GM21423 (cell line): ENCODE results near the gene CFAP54.

Source experiments
- ATAC-seq: cut with Tn5 transposase; IDR thresholded peaks from one replicate; pipeline ENCODE4 v1.9.1; 2021; ENCODE audit warnings: mild to moderate bottlenecking, moderate library complexity; ENCODE audit not compliant: unreplicated experiment

Gene CFAP54

GRCh38 chr12:96810477-96810876, 321.1 kb downstream of the CFAP54 start:
- no peak for ATAC-seq

GRCh38 chr12:96811083-96811482, 321.7 kb downstream of the CFAP54 start:
- no peak for ATAC-seq

DNA sequence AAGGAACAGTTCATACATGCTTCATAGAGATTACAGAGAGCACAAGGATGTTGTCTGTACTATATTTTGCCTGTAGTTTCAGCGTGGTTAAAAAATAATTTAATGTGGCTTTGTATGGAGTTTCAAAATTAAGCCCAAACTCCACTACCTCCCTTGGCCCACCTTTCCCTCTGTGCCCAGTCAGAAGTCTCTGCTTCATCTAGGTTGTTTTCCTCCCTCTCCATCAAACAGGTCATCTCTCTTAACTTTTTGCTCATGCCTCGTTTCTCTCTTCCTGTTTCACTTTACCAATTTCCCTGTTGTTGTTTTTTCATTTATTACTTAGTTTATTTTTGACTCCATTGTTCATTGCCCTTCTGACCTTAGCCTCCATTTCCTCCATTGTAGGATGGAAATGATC, 322.8 kb downstream of the CFAP54 start:
- ATAC-seq, result no peak

GRCh38 chr12:96814200-96814599, 324.8 kb downstream of the CFAP54 start:
- no peak for ATAC-seq

- no peak for ATAC-seq
Observed at GRCh38 chr12:96821592-96821991, 332.2 kb downstream of the CFAP54 start.

DNA sequence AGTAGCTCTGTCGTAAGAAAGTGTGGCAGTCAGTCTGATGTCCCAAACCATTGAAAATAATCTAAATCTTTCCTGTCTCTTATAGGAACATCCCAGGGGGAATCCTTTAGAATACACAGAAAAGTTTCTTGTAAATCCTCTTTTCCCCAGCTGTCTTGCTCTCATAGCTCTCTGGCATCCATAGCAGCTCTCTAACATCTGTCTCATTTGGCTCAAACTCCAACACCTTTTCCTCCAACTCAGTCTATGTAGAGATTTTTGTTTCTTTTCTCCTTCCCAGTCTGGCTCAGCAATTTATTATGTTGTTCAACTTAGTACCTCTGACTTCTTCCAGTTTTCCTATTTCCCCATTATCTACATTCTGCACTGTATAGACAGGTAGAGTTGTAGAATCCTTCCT, 333.3 kb downstream of the CFAP54 start:
- no peak for ATAC-seq

- ATAC-seq, result no peak
Observed at GRCh38 chr12:96824074-96824837, 334.9 kb downstream of the CFAP54 start.

GRCh38 chr12:96824838-96825236, 335.5 kb downstream of the CFAP54 start:
- ATAC-seq, result no peak

DNA sequence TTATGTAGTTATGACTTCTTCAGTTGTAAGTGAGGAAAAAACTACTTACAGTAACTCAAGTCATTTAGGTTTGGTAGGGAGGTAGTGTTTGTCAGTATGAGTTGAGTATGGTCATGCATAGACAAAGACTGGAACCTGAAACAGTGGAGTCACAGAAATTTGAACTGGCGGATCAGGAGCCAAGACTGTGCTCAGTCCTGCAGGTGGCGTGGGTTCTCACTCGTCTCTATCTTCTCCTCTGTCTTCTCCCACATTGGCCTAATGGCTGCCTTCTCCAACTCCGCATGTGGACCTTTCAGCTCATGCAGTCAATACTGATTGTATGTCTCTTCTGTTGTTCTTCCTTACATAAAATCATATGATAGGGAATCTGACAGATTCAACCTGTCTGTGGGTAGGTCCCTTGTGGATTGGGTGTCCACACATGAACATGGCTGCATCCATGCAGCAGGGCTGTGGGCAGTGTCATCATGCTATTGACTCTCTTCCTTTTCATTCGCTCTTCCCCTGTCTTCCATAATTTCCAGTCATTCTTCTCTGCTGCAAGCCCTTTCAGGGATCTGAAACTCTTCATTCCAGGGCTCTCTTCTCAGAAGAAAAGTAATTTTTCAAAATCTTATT, 338.9 kb downstream of the CFAP54 start:
- no peak for ATAC-seq

DNA sequence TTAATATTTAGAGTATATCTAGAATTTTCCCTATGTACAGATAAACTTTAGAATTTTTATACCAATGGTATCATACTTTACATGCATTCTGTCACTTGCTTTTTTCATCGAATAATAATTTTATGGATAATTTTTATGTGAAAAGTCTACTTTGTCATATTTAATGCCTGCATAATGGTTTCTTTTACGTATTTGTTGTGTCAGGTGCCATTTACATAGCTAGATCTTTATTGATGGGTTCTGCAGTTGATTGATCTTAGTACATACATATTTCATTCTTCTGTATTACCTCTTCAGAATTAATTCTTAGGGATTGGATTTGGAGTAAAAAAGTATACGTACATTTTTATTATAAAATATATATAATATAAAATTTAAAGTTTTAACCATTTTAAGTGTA, 340.0 kb downstream of the CFAP54 start:
- ATAC-seq, result no peak

GRCh38 chr12:96831346-96831745, 342.0 kb downstream of the CFAP54 start:
- ATAC-seq, result no peak

DNA sequence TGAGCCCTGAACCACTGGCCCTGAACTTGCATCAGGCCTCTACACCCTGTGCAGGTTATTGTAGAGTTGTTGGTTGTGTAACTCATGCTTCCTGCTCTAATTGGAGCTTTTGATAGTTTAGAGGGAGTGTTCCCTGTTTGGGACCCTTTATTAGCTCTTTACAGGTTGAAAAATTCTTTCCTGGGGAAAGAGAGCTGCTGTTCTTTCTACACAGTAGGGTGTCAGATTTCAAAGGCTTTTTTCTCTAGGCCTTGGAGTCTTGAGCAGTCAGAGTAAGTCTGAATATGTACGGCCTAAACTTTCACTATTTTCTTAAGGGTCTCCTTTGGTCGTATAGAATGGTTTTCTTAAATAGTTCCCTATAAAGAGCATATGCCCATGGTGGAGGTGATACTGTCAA, 356.9 kb downstream of the CFAP54 start:
- ATAC-seq, result no peak

DNA sequence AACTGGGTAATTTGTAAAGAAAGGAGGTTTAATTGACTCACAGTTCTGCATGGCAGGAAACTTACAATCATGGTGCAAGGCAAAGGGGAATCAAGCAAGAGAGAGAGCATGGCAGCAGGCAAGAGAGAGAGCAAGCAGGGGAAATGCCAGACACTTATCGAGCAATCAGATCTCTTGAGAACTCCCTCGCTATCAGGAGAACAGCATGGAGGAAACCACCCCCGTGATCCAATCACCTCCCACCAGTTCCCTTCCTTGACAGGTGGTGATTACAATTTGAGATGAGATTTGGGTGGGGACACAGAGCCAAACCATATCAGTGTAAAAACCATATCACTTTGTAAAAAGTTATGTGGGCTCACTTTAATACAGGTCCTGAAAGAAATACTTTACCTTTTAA, 361.3 kb downstream of the CFAP54 start:
- ATAC-seq, result no peak

DNA sequence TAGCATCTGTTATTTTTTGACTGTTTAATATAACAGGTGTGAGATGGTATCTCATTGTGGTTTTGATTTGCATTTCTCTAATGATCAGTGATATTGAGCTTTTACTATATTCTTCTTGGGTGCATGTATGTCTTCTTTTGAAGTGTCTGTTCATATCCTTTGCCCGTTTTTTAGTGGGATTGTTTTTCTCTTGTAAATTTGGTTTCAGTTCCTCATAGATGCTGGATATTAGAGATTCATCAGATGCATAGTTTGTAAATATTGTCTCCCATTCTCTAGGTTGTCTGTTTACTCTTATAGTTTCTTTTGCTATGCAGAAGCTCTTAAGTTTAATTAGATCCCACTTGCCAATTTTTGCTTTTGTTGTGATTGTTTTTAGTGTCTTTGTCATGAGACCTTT, 368.8 kb downstream of the CFAP54 start:
- ATAC-seq, result no peak

GRCh38 chr12:96861656-96862055, 372.3 kb downstream of the CFAP54 start:
- no peak for ATAC-seq

- ATAC-seq, result no peak
Observed at GRCh38 chr12:96862326-96862725, 372.9 kb downstream of the CFAP54 start.

DNA sequence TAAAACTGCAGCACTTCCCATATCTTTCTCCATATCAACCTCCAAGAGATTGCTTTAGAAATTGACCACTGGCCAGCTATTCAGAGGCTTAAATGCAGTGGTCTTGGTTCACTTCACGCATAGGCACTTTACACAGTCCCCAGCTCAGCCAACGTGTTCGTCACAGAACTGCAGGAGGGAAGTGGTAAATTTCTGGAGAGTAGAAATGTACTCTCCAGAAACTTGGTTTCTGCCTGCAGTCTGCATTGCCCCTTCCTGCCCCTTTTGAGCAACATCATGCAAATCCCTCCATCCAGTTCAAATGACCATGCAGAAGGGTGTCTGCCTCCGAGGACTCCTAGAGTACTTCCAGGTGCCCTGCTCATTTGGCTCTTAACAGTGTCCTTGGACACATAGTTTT, 375.0 kb downstream of the CFAP54 start:
- no peak for ATAC-seq

DNA sequence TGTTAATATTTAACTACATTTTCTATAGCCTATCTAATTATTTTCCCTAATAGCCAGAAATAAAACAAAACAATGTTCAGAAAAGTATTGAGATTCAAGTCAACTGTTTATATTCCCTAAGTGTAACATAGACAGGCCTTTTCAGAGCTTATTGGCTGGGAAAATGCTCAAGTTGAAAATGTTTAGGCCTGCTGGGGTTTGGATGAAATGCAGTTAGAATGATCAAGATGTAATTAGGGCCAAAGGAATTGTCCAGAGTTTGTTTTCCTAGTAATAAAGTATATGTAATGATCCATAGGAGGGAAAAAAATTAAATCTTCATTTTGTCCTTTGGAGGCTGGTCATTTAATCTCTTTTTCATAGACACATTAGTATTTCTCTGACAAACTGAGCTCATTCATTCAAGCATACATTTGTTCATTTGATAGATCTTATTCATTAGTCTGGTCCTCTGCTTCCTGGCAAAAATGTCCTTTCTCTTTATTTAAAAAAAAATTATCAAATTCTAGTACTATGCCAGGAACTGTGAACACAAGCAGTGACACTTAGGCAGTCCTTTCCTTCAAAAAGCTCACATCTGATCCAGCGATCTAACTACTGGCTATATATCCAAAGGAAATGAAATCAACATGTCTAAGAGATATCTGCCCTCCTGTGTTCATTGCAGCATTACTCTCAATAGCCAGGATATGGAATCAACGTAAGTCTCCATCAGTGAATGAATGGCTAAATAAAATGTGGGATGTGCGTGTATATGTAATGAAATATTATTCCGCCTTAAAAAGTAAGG, 377.6 kb downstream of the CFAP54 start:
- no peak for ATAC-seq

- ATAC-seq, result no peak
Observed at GRCh38 chr12:96870946-96871345, 381.6 kb downstream of the CFAP54 start.

- no peak for ATAC-seq
Observed at GRCh38 chr12:96872961-96873360, 383.6 kb downstream of the CFAP54 start.

DNA sequence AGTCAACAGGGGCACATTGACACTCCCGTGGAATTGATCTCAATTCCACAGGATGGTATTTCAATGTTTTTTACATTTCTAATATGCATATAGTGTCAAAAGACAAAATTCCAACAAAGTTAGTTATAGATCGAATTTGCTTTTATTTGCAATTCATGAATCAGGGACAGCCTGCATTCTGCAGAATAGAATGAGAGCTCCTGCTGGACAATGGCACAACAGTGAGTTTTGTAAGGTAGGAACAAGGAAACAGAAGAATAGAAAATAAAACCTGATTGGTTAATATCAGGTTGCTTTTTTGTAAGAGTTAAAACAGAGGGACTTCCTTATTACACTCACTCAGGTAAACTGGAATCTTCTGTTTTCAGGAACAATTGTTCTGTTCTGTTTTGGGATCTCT, 384.8 kb downstream of the CFAP54 start:
- ATAC-seq, result no peak

DNA sequence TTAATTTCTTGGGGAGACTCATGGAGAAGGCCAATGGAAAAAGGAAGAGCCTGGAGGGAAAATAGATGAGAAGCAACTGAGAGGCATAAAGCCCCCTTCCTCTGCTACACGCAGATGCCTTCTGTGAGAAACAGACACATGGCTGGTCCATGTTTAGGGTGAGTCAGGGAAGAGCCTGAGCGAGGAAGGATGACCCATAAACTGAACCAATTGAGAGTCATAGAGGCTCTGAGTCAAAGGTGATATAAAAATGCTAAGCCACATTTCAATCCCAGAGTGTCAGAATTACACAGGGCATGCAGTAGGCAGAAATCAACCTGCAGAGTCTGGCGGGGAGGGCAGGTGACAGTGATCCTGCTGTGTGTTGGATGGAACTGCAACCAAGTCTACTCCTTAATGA, 387.6 kb downstream of the CFAP54 start:
- ATAC-seq, result no peak
